Measurements from ENCODE around the gene RCAN2.

GRCh38 chr6:46302816-46303215 is 188.4 kb downstream of the RCAN2 start:
- no peak for TF ChIP-seq CTCF (IDR thresholded peaks at IDR 0.05)
- no peak for TF ChIP-seq EP300 (IDR thresholded peaks at IDR 0.05)

All from ovary (tissue), 3 donors.